HUES64 (cell line): ENCODE results near the gene DNAJC5.

Experiments
- H3K27ac ChIP-seq: 2 replicates; pipeline ENCODE4 v1.7.0; 2013; ENCODE audit warnings: low read depth, low read length, inconsistent platforms
- H3K27me3 ChIP-seq: 2 replicates; pipeline ENCODE4 v1.6.1; 2013; ENCODE audit warnings: mild to moderate bottlenecking, low read length; ENCODE audit not compliant: insufficient read depth
- H3K36me3 ChIP-seq: 2 replicates; pipeline ENCODE4 v1.6.1; 2013; ENCODE audit warnings: mild to moderate bottlenecking, low read length; ENCODE audit not compliant: insufficient read depth
- H3K4me1 ChIP-seq: 2 replicates; pipeline ENCODE4 v1.6.1; 2013; ENCODE audit warnings: mild to moderate bottlenecking, low read length, moderate library complexity; ENCODE audit not compliant: insufficient read depth
- H3K4me3 ChIP-seq: 2 replicates; pipeline ENCODE4 v1.5.1; 2013; ENCODE audit warnings: mild to moderate bottlenecking, low read length, moderate library complexity
- H3K9ac ChIP-seq: 2 replicates; pipeline ENCODE4 v1.6.1; 2013; ENCODE audit warnings: mild to moderate bottlenecking, low read depth, low read length
- H3K9me3 ChIP-seq: 2 replicates; pipeline ENCODE4 v1.6.1; 2013; ENCODE audit warnings: low read depth, low read length; ENCODE audit not compliant: insufficient read depth
- WGBS: fragments of 150-250, 120-280 bp; methylation state at CpG from one replicate; pipeline ENCODE4 v1.1.7; 2013; ENCODE audit warnings: missing lambda C conversion rate; 5-methylcytosine and 5-hydroxymethylcytosine counted together

The DNAJC5 gene

GRCh38 chr20:63982937-63983336 is 88.0 kb downstream of the DNAJC5 start:
- 94% methylated on average over 14 of the region's 14 CpGs for WGBS

More at GRCh38 chr20:63982937-63983336, 88.0 kb downstream of the DNAJC5 start:
- no peak overlapping the region for H3K27ac ChIP-seq
- H3K4me3 ChIP-seq = no peak overlapping the region
- no peak overlapping the region for H3K9ac ChIP-seq
- H3K9me3 ChIP-seq = no peaks in the 10 kb centered on the region
- H3K4me1 ChIP-seq = peaks cover 3% of the 10 kb centered on the region; the same call in 1 of the 2 replicates
- H3K36me3 ChIP-seq = peaks cover 47% of the 10 kb centered on the region
- peaks cover 5% of the 10 kb centered on the region for H3K27me3 ChIP-seq
